ENCODE data around the gene KIF22. TPM values are rescaled to one million over a fixed set of nuclear protein-coding genes. Genes with fewer than 3 reads are reported as not detected.

Gene KIF22
- total RNA-seq, 4 donors from 2014 or later, result 37.6 to 159 (median 59.5) TPM

DNA sequence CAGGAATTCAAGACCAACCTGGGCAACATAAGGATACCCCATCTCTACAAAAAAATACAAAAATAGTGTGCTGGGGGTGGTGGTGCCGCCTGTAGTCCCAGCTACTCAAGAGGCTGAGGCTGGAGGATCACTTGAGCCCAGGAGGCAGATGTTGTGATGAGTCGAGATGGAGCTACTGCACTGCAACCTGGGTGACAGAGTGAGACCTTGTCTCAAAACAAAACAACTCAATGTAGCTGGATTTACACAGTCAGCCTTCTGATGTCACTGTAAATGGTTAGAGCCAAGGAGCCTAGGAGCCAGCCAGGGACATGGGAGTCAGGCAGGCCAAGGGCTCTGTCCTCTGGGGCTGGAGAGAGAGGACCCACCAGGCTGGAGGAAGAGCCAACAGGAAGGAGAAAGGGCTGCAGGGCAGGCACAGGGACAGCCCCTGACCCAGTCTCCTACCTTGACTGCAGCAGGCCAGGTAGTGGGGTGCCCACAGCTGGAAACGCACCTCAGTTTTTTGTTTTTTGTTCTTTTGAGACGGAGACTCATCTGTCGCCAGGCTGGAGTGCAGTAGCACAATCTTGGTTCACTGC lies 64.1 kb downstream of the KIF22 start:
- H3K4me1 ChIP-seq, result no peaks in the 10 kb centered on the region
- no peaks in the 10 kb centered on the region for H3K27me3 ChIP-seq
- no peak overlapping the region for H3K4me3 ChIP-seq
- WGBS, 2 donors (ENCODE audit: low coverage in 1 of 2), result 86% methylated on average over 5 of the region's 5 CpGs; no CpG with 5 or more reads in 1 of the 2 donors
- H3K27ac ChIP-seq, result no peak overlapping the region
- no peak for DNase-seq
- H3K9me3 ChIP-seq, result no peaks in the 10 kb centered on the region
- intact Hi-C loops (cut with DNase I; ENCODE audit: low total_unique reads) (loop anchor here (10.0 kb wide), 1 partner anchor 150 kb away; no protein-coding TSS in a partner anchor), in situ Hi-C loops (cut with MboI; ENCODE audit: low pct_ligation_motif_present in 1 of 4, low pct_unique_long_range_greater_than_20kb in 1 of 4, low sequenced_read_pairs in 3 of 4) (loop anchor here in 2 of 4 donors (25.0 kb wide), 1 partner anchor 158 kb away; the partner anchor contains the start of genes C16orf92 (in 2 of the 2) and DOC2A (in 2 of the 2))
- peaks cover 0 to 13% (median 7%) of the 10 kb centered on the region in 4 donors for H3K36me3 ChIP-seq
- TF ChIP-seq EP300 (IDR thresholded peaks at IDR 0.05; ENCODE audit: low read depth) (no peak), POLR2AphosphoS5 (IDR thresholded peaks at IDR 0.05) (no peak), POLR2A (IDR thresholded peaks at IDR 0.05) (no peak)
- TF ChIP-seq, protein P1, sequence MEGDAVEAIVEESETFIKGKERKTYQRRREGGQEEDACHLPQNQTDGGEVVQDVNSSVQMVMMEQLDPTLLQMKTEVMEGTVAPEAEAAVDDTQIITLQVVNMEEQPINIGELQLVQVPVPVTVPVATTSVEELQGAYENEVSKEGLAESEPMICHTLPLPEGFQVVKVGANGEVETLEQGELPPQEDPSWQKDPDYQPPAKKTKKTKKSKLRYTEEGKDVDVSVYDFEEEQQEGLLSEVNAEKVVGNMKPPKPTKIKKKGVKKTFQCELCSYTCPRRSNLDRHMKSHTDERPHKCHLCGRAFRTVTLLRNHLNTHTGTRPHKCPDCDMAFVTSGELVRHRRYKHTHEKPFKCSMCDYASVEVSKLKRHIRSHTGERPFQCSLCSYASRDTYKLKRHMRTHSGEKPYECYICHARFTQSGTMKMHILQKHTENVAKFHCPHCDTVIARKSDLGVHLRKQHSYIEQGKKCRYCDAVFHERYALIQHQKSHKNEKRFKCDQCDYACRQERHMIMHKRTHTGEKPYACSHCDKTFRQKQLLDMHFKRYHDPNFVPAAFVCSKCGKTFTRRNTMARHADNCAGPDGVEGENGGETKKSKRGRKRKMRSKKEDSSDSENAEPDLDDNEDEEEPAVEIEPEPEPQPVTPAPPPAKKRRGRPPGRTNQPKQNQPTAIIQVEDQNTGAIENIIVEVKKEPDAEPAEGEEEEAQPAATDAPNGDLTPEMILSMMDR (IDR thresholded peaks at IDR 0.05), result no peak

Small RNAs within 50 kb of the gene (small RNA-seq; reads per million reads assigned to genes)
- gene AC009133.6 (0 reads per million in 4 donors), gene AC120114.4 (0 reads per million in 4 donors)

Other genes with a start within 250 kb of the KIF22 start
- gene SPN, start 127.5 kb upstream of the KIF22 start, total RNA-seq, result 1 to 10 TPM in 2 of 4 donors, under 1 TPM in 2; 0.20 to 3.7 (median 1.1) TPM
- 10 to 100 TPM; 14.3 to 65.8 (median 26.3) TPM for gene QPRT, start 111.6 kb upstream of the KIF22 start, total RNA-seq
- 1 to 10 TPM in 3 of 4 donors, not detected in 1; 3.0 to 8.2 (median 3.8) TPM for gene C16orf54, start 44.8 kb upstream of the KIF22 start, total RNA-seq
- 1,000 to 10,000 TPM in 1 of 4 donors, 100 to 1,000 TPM in 1, 10 to 100 TPM in 2; 73.4 to 1,268 (median 104) TPM for gene ZG16, start 12.5 kb upstream of the KIF22 start, total RNA-seq
- 100 to 1,000 TPM; 170 to 292 (median 233) TPM for gene MAZ, start 15.8 kb downstream of the KIF22 start, total RNA-seq
- 1 to 10 TPM in 3 of 4 donors, not detected in 1; 1.4 to 6.0 (median 1.9) TPM for gene PRRT2, start 21.4 kb downstream of the KIF22 start, total RNA-seq
- gene PAGR1, start 25.4 kb downstream of the KIF22 start, total RNA-seq, result 10 to 100 TPM; 28.8 to 47.5 (median 32.3) TPM
- gene MVP, start 29.7 kb downstream of the KIF22 start, total RNA-seq, result 100 to 1,000 TPM; 483 to 654 (median 553) TPM
- 100 to 1,000 TPM in 1 of 4 donors, 10 to 100 TPM in 3; 58.5 to 139 (median 94.5) TPM for gene CDIPT, start 72.5 kb downstream of the KIF22 start, total RNA-seq
- gene SEZ6L2, start 108.8 kb downstream of the KIF22 start, total RNA-seq, result 1 to 10 TPM; 2.0 to 9.7 (median 6.3) TPM
- 1 to 10 TPM in 2 of 4 donors, under 1 TPM in 1, not detected in 1; 0.40 to 1.2 (median 1.1) TPM for gene ASPHD1, start 109.7 kb downstream of the KIF22 start, total RNA-seq
- 100 to 1,000 TPM in 1 of 4 donors, 10 to 100 TPM in 3; 40.3 to 110 (median 57.4) TPM for gene KCTD13, start 135.5 kb downstream of the KIF22 start, total RNA-seq
- gene TMEM219, start 171.3 kb downstream of the KIF22 start, total RNA-seq, result 100 to 1,000 TPM; 149 to 210 (median 158) TPM
- 100 to 1,000 TPM in 1 of 4 donors, 10 to 100 TPM in 3; 54.6 to 103 (median 68.1) TPM for gene TAOK2, start 183.1 kb downstream of the KIF22 start, total RNA-seq
- gene HIRIP3, start 204.9 kb downstream of the KIF22 start, total RNA-seq, result 10 to 100 TPM in 2 of 4 donors, 1 to 10 TPM in 2; 1.8 to 11.7 (median 8.8) TPM
- gene INO80E, start 205.5 kb downstream of the KIF22 start, total RNA-seq, result 10 to 100 TPM; 65.6 to 94.3 (median 73.0) TPM
- gene DOC2A, start 220.3 kb downstream of the KIF22 start, total RNA-seq, result 10 to 100 TPM in 1 of 4 donors, 1 to 10 TPM in 3; 7.2 to 28.8 (median 9.7) TPM
- gene C16orf92, start 232.4 kb downstream of the KIF22 start, total RNA-seq, result not detected
- gene TLCD3B, start 240.5 kb downstream of the KIF22 start, total RNA-seq, result not detected